ENCODE results near the gene GPC1. TPM values are rescaled to one million over a fixed set of nuclear protein-coding genes. Genes with fewer than 3 reads are reported as not detected.

The GPC1 gene
- total and polyA plus RNA-seq, 8 donors: 6.3 to 117 (median 23.2) TPM

DNA sequence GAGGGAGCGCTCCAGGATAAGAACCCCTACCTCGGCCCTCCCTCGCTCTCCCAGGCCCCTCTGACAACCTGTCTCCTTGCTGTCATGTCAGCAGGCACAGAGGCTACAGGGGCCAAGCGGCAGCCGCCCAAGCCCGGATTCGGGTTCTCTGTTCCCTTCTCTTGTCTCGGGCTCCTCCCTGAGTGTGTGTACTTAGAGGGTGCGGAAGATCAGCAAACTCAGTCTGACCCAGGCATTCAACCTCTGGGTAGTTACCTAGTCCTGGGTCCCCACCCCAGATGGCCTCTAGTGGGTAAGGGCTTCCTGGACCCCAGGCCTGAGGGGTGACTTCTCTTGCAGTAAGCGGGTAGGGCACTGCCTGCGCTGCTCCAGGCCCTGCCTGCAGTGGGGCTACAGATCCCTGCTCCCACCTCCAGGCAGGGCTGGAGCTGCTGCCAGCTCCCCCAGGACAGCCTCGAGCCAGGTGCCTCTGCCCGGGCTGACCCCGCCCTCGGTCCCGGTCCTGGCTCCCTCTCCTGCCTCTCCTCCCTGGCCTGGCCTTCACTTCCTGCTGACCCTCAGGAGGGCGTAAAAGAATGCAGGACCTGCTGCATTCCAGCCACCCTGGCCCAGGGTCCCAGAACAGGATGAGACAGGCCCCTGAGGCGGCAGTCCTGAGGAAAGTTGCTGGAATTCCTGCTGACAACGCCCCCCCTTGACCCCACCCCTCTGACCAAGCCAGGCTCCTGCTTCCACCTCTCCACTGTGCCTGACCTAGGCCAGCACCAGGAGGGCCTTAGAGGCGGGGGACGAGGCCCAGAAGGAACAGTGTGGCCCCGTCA, 22.0 kb downstream of the GPC1 start:
- Histone ChIP-seq H3K27ac (no peak overlapping the region), H3K27me3 (peaks cover 0 to 53% (median 37%) of the 10 kb centered on the region in 3 donors)
- intact Hi-C loops (cut with DNase I; ENCODE audit: low total_unique reads): no loop called here

DNA sequence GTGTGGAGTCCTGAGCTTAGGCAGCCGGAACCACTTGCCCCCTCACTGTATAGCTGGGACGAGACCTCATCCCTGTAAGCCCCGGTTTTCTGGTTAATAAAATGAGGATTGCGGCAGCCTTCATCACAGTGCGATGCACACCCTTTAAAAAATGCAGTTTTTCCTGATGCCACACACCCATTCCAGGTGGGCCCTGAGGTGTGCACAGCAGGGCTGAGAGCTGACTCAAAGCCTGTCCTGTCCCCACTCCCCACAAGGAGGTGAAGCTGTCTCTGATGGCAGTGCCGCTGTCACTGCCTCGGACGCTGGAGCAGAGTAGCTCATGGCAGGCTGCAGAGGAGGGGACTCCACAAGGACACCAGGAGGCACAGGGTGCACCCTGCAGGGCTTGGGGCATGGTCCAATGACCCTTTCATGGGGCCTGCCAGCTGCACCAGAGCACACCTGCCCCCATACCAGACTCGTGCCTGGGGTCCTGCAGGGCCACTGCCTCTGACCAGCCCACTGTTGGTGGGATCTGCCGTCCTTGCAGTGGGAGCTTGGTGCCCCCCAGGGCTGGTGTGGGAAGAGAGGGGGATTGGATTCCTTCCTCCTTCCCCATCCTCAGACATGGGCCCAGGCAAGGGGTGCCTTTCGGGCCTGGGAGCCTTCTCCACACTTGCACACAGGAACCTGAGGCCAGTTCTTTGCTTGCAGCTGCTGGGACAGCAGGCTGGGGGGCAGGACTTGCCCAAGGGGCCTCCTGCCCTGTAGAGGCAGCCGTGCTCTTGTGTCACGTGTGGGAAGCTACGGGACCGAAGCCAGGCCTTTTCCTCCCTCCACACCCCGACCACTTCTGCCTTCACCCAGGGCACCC, 22.8 kb downstream of the GPC1 start:
- no peak for TF ChIP-seq POLR2AphosphoS5 (IDR thresholded peaks at IDR 0.05)
- TF ChIP-seq, protein P1, sequence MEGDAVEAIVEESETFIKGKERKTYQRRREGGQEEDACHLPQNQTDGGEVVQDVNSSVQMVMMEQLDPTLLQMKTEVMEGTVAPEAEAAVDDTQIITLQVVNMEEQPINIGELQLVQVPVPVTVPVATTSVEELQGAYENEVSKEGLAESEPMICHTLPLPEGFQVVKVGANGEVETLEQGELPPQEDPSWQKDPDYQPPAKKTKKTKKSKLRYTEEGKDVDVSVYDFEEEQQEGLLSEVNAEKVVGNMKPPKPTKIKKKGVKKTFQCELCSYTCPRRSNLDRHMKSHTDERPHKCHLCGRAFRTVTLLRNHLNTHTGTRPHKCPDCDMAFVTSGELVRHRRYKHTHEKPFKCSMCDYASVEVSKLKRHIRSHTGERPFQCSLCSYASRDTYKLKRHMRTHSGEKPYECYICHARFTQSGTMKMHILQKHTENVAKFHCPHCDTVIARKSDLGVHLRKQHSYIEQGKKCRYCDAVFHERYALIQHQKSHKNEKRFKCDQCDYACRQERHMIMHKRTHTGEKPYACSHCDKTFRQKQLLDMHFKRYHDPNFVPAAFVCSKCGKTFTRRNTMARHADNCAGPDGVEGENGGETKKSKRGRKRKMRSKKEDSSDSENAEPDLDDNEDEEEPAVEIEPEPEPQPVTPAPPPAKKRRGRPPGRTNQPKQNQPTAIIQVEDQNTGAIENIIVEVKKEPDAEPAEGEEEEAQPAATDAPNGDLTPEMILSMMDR (IDR thresholded peaks at IDR 0.05): no peak
- no peak for TF ChIP-seq POLR2A (IDR thresholded peaks at IDR 0.05)
- TF ChIP-seq EP300 (IDR thresholded peaks at IDR 0.05): no peak
- Histone ChIP-seq H3K27me3 (peaks cover 0 to 44% (median 33%) of the 10 kb centered on the region in 3 donors), H3K36me3 (peaks cover 0 to 37% (median 21%) of the 10 kb centered on the region in 4 donors), H3K9me3 (no peaks in the 10 kb centered on the region), H3K4me3 (no peak overlapping the region), H3K4me1 (peaks cover 15 to 40% (median 36%) of the 10 kb centered on the region in 4 donors), H3K27ac (no peak overlapping the region)
- WGBS, 5 donors: 78 to 93% (median 87%) methylated on average over 10 to 16 of the region's 16 CpGs
- intact Hi-C loops (cut with DNase I; ENCODE audit: low total_unique reads): no loop called here
- DNase-seq: no peak

More for the DNA sequence above, 22.0 kb downstream of the GPC1 start:
- Histone ChIP-seq H3K9me3 (no peaks in the 10 kb centered on the region), H3K4me1 (peaks cover 16 to 43% (median 37%) of the 10 kb centered on the region in 4 donors), H3K36me3 (peaks cover 0 to 29% (median 14%) of the 10 kb centered on the region in 4 donors), H3K4me3 (no peak overlapping the region)
- TF ChIP-seq, protein P1 (IDR thresholded peaks at IDR 0.05): no peak
- TF ChIP-seq EP300 (IDR thresholded peaks at IDR 0.05) (no peak), POLR2AphosphoS5 (IDR thresholded peaks at IDR 0.05) (no peak), POLR2A (IDR thresholded peaks at IDR 0.05) (no peak)
- WGBS, 5 donors: 65 to 75% (median 72%) methylated on average over 11 to 22 of the region's 22 CpGs
- no peak for DNase-seq

DNA sequence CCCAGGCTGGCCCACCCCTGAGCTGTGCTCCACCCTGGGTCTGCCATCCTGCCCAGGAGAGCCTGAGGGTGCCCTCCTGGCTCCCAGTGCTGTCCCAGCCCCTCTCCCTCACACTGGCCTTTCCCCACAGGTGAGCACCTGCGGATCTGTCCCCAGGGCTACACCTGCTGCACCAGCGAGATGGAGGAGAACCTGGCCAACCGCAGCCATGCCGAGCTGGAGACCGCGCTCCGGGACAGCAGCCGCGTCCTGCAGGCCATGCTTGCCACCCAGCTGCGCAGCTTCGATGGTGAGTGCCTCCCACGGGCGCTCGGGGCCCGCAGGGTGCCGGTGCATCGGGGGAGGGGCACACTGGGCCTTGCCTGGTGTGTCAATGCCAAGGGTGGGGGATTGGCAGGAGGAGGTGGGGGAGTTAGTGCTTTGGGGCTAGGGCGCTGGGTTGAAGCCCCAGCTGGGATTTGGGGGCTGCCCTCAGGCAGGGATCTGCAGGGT, 23.5 kb downstream of the GPC1 start:
- TF ChIP-seq, protein P1 (IDR thresholded peaks at IDR 0.05): no peak
- TF ChIP-seq POLR2A (IDR thresholded peaks at IDR 0.05) (no peak), POLR2AphosphoS5 (IDR thresholded peaks at IDR 0.05) (no peak), EP300 (IDR thresholded peaks at IDR 0.05) (no peak)
- peaks cover 0 to 37% (median 27%) of the 10 kb centered on the region in 3 donors for H3K27me3 ChIP-seq
- WGBS, 5 donors: 81 to 97% (median 92%) methylated on average over 11 to 18 of the region's 18 CpGs
- H3K27ac ChIP-seq: no peak overlapping the region
- no peak overlapping the region for H3K4me3 ChIP-seq
- no peak for DNase-seq
- peaks cover 0 to 44% (median 27%) of the 10 kb centered on the region in 4 donors for H3K36me3 ChIP-seq
- peaks cover 10 to 33% (median 30%) of the 10 kb centered on the region in 4 donors for H3K4me1 ChIP-seq
- no peaks in the 10 kb centered on the region for H3K9me3 ChIP-seq
- intact Hi-C loops (cut with DNase I; ENCODE audit: low total_unique reads): no loop called here
